Epithelial cell of proximal tubule (primary cell): ENCODE measurements around the gene PEX5L. TPM values are rescaled to one million over a fixed set of nuclear protein-coding genes. Genes with fewer than 3 reads are reported as not detected.
"Not testable (repeated sequence)": the region's sequence is repeated elsewhere in the genome, so short reads cannot be mapped to it uniquely, and the experiment has no call there.

Source experiments
- DNase-seq: peaks from one replicate; pipeline ENCODE4 v3.0.0-alpha.2; 2011; ENCODE audit warnings: low read depth
- H3K4me3 ChIP-seq: 2 replicates; pipeline ENCODE4 v1.5.1; 2011; ENCODE audit warnings: low read depth, mild to moderate bottlenecking, low read length
- CTCF ChIP-seq: conservative IDR thresholded peaks from 2 replicates; pipeline ENCODE4 v1.5.1; 2012; ENCODE audit warnings: low read depth, mild to moderate bottlenecking, low read length
- total RNA-seq: library from RNA; depleted of rRNA; stranded (reverse); fragments of >200 nt; gene quantifications from 2 replicates; pipeline ENCODE4 v1.2.3, GENCODE V29; 2015

PEX5L gene
- total RNA-seq, 1 donor from 2014 or later = 0.12 TPM

DNA sequence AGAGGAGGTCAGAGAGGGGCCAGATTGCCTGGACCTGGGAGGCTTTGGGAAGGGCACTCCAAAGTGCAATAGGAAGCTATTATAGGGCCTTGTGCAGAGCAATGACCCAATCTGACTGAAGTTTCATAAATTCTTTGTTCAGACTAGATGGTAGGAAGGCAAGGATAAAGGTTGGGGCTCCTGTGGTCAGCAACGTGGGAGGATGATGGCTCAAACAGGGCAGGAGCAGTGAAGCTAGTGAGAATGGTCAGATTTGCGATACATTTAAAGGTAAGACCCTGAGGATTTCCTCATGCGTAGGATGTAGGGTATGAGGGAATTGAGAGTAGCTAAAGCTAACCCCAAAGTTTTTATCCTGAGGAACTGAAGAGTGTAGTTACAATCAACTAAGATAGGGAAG is 244.9 kb downstream of the PEX5L start:
- no peak for TF ChIP-seq CTCF
- H3K4me3 ChIP-seq = no peak overlapping the region
- no peak for DNase-seq

GRCh38 chr3:179788996-179789395 is 247.7 kb downstream of the PEX5L start:
- no peak for DNase-seq
- no peak for TF ChIP-seq CTCF
- no peak overlapping the region for H3K4me3 ChIP-seq

- H3K4me3 ChIP-seq, DNase-seq: not testable (repeated sequence)
Measured at GRCh38 chr3:179782841-179783240, 253.9 kb downstream of the PEX5L start.

DNA sequence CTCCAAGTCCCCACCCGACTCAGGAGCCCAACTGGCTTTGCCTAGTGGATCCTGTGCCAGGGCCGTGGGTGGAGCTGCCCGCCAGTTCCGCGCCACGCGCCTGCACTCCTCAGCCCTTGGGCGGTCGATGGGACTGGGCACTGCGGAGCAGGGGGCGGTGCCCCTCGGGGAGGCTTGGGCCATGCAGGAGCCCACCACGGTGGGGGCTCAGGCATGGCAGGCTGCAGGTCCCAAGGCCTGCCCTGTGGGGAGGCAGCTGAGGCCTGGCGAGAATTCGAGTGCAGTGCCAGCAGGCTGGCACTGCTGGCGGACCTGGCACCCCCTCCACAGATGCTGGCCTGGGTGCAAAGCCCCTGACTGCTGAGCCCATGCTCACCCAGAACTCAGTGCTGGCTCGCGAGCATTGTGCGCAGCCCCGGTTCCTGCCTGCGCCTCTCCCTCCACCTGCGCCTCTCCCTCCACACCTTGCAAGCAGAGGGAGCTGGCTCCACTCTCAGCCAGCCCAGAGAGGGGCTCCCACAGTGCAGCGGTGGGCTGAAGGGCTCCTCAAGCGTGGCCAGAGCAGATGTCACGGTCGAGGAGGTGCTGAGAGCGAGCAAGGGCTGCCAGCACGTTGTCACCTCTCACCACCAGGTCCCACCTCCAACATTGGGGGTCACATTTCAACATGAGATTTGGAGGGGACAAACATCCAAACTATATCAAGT is 261.2 kb downstream of the PEX5L start:
- no peak for TF ChIP-seq CTCF
- DNase-seq = no peak
- no peak overlapping the region for H3K4me3 ChIP-seq

DNA sequence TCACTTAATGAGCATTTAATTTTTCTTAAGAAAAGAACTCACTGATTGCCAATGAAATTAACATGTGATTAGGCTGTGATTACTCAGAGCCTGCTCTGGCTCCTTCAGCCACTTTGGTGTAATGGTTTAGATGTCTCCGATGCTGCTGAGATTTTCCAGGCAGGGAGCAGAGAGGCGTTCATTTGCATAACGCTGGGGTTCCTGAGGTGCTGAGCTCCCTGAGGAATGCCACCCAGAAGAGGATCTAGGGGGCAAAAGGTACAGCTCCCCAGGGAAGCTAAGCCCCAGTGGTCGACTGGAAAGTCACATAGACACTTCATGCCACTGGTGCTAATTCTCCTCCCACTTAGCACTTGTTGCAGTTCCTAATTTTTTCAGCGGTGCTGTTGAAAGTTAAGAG is 264.4 kb downstream of the PEX5L start:
- DNase-seq = no peak
- no peak overlapping the region for H3K4me3 ChIP-seq
- no peak for TF ChIP-seq CTCF

GRCh38 chr3:179771797-179772196 is 264.9 kb downstream of the PEX5L start:
- no peak for TF ChIP-seq CTCF
- H3K4me3 ChIP-seq = no peak overlapping the region
- no peak for DNase-seq

- no peak for TF ChIP-seq CTCF
- no peak for DNase-seq
- H3K4me3 ChIP-seq = no peak overlapping the region
Measured at GRCh38 chr3:179769411-179770247, 267.1 kb downstream of the PEX5L start.
